Measurements from ENCODE around the gene DUSP23.

DNA sequence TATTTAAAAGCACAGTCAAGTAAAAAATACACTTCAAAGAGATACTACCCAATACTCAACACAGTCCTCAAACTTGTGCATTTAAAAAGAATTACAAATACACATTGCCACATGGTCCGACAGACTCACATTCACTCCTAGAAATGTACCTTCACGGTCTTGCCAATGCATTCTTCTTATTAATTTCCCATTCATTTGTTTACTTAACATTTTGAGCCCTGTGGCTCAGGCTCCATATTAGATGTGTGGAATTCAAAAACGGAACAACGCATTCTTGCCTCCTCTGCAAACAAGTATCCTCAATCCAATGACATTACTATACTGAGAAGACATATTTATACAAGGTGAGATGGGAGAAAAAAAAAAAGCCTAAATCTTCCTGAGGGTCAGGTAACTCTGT is 2.5 kb upstream of the DUSP23 start:
- TF ChIP-seq, protein P1, sequence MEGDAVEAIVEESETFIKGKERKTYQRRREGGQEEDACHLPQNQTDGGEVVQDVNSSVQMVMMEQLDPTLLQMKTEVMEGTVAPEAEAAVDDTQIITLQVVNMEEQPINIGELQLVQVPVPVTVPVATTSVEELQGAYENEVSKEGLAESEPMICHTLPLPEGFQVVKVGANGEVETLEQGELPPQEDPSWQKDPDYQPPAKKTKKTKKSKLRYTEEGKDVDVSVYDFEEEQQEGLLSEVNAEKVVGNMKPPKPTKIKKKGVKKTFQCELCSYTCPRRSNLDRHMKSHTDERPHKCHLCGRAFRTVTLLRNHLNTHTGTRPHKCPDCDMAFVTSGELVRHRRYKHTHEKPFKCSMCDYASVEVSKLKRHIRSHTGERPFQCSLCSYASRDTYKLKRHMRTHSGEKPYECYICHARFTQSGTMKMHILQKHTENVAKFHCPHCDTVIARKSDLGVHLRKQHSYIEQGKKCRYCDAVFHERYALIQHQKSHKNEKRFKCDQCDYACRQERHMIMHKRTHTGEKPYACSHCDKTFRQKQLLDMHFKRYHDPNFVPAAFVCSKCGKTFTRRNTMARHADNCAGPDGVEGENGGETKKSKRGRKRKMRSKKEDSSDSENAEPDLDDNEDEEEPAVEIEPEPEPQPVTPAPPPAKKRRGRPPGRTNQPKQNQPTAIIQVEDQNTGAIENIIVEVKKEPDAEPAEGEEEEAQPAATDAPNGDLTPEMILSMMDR (conservative IDR thresholded peaks at IDR 0.05; ENCODE audit: low read depth, low read length) = no peak
- no peak for TF ChIP-seq EZH2 (IDR thresholded peaks at IDR 0.05; ENCODE audit: borderline replicate concordance, low read depth, low read length, poor library complexity, severe bottlenecking)
